Tibial artery (tissue), 4 donors: ENCODE data around the gene GFOD1.

Experiments
- DNase-seq, 2 donors: peaks; one replicate each; pipeline ENCODE4 v3.0.0-alpha.2; 2019
- H3K27ac ChIP-seq, 2 donors: fragments of 200-600 bp; sonication (generic) in 1 of 2; 1 replicate in 1 of 2; 2 replicates in 1 of 2; pipeline ENCODE4 v1.5.1; 2018 to 2019; ENCODE audit warnings: mild to moderate bottlenecking in 1 of 2
- H3K27me3 ChIP-seq, 2 donors: fragments of 200-600 bp; sonication (generic) in 1 of 2; one replicate each; pipeline versions ENCODE4 v1.5.1 to v1.6.0; 2016 to 2019
- H3K36me3 ChIP-seq, 3 donors: fragments of 200-600 bp; sonication (generic) in 2 of 3; one replicate each; pipeline ENCODE4 v1.5.1; 2016 to 2019; ENCODE audit warnings: mild to moderate bottlenecking in 2 of 3
- H3K4me1 ChIP-seq, 4 donors: fragments of 200-600 bp; sonication (generic) in 2 of 4; 1 replicate in 3 of 4; 2 replicates in 1 of 4; pipeline ENCODE4 v1.5.1; 2016 to 2019
- H3K4me3 ChIP-seq, 2 donors: fragments of 200-600 bp; sonication (generic) in 1 of 2; 1 replicate in 1 of 2; 2 replicates in 1 of 2; pipeline ENCODE4 v1.5.1; 2018 to 2019; ENCODE audit warnings: mild to moderate bottlenecking in 2 of 2
- H3K9me3 ChIP-seq, 3 donors: fragments of 200-600 bp; sonication (generic) in 1 of 3; one replicate each; pipeline ENCODE4 v1.5.1; 2016 to 2019
- intact Hi-C: fragments of 100-400 bp; cut with DNase I; formaldehyde crosslinking; loops from one replicate; pipeline ENCODE4 v1.15.0; 2023; ENCODE audit warnings: low total_unique reads
- TF ChIP-seq, protein P1 (sequence below), 2 experiments: fragments of 200-600 bp in 1 of 2; fragments of 450-650 bp in 1 of 2; IDR thresholded peaks; one replicate each; pipeline ENCODE4 v1.5.1; 2017 to 2019; ENCODE audit warnings: antibody characterized with exemption in 2 of 2, mild to moderate bottlenecking in 1 of 2, moderate library complexity in 1 of 2

The GFOD1 gene

DNA sequence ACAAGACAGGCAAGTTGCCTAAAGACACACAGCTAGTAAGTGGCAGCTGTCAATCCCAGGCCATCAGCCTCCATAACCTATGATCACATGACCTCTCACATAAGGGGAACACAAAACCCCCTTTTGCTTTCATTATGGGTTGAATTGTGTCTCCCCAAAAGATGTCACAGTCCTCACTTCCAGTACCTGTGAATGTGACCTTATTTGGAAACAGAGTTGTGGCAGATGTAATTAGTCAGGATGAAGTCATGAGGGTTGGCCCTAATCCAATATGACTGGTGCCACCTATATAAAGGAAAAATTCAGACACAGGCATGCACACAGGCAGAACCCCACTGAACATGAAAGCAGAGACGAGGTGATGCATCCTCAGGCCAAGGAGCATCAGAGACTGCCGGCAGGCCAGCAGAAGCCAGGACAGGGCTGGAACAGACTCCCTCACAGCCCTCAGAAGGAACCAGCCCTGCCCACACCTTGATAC is 33.6 kb downstream of the GFOD1 start:
- Histone ChIP-seq H3K36me3 (peaks cover 0 to 8% (median 0%) of the 10 kb centered on the region in 3 donors), H3K4me3 (no peak overlapping the region), H3K27me3 (no peaks in the 10 kb centered on the region), H3K27ac (peak overlapping the region; percentile 10 to 49), H3K9me3 (no peaks in the 10 kb centered on the region), H3K4me1 (peaks cover 0 to 91% (median 45%) of the 10 kb centered on the region in 4 donors)
- intact Hi-C loops = no loop called here
- TF ChIP-seq, protein P1, sequence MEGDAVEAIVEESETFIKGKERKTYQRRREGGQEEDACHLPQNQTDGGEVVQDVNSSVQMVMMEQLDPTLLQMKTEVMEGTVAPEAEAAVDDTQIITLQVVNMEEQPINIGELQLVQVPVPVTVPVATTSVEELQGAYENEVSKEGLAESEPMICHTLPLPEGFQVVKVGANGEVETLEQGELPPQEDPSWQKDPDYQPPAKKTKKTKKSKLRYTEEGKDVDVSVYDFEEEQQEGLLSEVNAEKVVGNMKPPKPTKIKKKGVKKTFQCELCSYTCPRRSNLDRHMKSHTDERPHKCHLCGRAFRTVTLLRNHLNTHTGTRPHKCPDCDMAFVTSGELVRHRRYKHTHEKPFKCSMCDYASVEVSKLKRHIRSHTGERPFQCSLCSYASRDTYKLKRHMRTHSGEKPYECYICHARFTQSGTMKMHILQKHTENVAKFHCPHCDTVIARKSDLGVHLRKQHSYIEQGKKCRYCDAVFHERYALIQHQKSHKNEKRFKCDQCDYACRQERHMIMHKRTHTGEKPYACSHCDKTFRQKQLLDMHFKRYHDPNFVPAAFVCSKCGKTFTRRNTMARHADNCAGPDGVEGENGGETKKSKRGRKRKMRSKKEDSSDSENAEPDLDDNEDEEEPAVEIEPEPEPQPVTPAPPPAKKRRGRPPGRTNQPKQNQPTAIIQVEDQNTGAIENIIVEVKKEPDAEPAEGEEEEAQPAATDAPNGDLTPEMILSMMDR (IDR thresholded peaks at IDR 0.05) = no peak
- DNase-seq = no peak

GRCh38 chr6:13453153-13453552 is 34.2 kb downstream of the GFOD1 start:
- TF ChIP-seq, protein P1 (IDR thresholded peaks at IDR 0.05) = no peak
- H3K4me3 ChIP-seq = no peak overlapping the region
- intact Hi-C loops = no loop called here
- peaks cover 0 to 95% (median 50%) of the 10 kb centered on the region in 4 donors for H3K4me1 ChIP-seq
- no peaks in the 10 kb centered on the region for H3K27me3 ChIP-seq
- H3K27ac ChIP-seq = no peak overlapping the region
- no peaks in the 10 kb centered on the region for H3K9me3 ChIP-seq
- peaks cover 0 to 8% (median 0%) of the 10 kb centered on the region in 3 donors for H3K36me3 ChIP-seq
- DNase-seq = no peak

DNA sequence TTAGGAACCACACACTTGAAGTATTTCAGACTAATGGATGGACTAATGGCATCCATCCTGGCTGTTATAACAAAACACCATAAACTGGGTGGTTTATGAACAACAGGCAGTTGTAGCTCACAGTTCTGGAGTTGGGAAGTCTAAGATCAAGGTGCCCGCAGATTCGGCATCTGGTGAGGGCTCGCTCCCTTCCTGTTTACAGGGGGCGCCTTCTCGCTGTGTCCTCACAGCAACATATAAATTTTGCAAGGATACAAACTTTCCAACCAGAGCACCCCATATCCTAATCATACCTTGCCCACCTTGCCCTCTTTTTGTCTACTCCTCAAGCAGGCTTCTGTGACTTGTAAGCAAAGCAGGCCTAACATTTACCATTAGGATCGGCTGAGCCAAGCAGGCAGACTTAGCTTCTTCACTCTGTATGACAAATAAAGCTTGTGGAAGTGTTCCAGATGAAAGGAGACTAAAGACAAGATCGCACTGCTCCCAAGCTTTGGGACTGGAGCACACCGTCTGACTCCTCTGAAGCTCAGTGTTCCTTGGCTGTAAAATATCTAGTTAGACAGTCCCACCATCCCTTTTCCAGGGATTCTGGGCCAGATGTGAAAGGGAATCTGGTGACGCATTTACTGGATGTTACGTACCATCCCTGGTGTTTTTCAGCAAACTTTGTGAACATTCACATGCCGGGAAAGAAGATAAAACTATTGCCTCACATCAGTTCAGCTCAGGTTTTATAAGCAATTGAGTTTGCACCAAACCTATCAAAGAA is 34.9 kb downstream of the GFOD1 start:
- H3K4me1 ChIP-seq = peaks cover 0 to 95% (median 55%) of the 10 kb centered on the region in 4 donors
- H3K27ac ChIP-seq = peak overlapping the region; percentile 71 to 89
- no peak overlapping the region for H3K4me3 ChIP-seq
- TF ChIP-seq, protein P1 (IDR thresholded peaks at IDR 0.05) = no peak
- intact Hi-C loops = no loop called here
- peaks cover 0 to 8% (median 0%) of the 10 kb centered on the region in 3 donors for H3K36me3 ChIP-seq
- H3K27me3 ChIP-seq = no peaks in the 10 kb centered on the region
- no peaks in the 10 kb centered on the region for H3K9me3 ChIP-seq
- no peak for DNase-seq

DNA sequence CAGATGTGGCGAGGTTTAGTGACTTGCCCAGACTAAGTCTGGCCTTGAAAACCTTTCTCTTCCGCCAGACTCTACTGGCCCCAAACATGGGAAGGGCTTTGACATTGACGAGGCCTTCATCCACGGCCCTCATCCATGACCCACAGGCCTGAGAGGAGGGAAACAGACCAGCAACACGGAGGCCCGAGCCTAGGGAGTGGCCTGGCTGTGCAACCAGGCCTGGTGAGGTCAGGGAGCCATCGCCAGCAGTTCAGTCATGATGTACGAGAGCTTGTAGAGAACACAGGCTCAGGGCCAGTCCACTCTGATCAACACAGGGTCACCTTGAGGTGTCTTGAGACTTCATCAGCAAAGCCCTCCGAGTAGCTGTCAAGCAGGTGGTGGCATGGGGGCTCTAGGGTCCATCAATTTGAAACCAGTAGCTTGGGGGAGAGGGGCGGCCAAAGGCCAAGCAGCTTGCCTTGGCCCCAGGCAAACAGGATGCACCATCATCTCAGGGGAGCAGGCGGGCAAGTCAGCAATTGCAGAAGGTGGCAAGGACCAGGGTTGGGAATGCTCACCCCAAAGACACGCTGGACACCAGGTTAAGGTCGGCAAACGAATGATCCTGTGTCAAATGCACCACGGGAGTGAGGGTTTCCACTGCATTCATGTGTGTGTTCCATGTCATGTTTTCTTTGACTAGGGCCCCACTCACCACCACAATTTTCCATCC is 36.1 kb downstream of the GFOD1 start:
- H3K36me3 ChIP-seq = peaks cover 0 to 8% (median 0%) of the 10 kb centered on the region in 3 donors
- no peaks in the 10 kb centered on the region for H3K9me3 ChIP-seq
- TF ChIP-seq, protein P1 (IDR thresholded peaks at IDR 0.05) = no peak
- peak overlapping the region; percentile 71 to 89 for H3K27ac ChIP-seq
- peaks cover 0 to 97% (median 60%) of the 10 kb centered on the region in 4 donors for H3K4me1 ChIP-seq
- H3K4me3 ChIP-seq = no peak overlapping the region
- intact Hi-C loops = no loop called here
- no peaks in the 10 kb centered on the region for H3K27me3 ChIP-seq
- DNase-seq = no peak

DNA sequence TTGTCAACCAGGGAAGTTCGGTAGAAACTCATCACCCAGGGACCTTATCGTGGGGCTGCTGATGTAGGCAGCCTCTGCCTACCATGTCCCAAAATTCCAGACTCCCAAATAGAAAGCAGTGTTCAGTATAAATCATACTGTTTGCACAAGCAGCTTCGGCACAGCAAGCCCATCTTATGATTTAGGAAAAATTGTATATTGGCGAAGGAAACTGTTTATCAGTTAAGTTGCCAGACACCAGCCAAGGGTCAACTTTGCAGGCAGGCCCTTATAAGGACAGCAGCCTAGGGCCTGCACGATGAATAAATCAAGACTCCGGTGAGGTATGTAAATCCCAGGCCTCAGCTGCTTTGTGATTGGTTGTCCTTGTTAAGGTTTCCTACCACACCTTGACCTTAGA is 36.8 kb downstream of the GFOD1 start:
- intact Hi-C loops = no loop called here
- H3K4me1 ChIP-seq = peaks cover 0 to 97% (median 65%) of the 10 kb centered on the region in 4 donors
- TF ChIP-seq, protein P1 (IDR thresholded peaks at IDR 0.05) = no peak
- no peak overlapping the region for H3K4me3 ChIP-seq
- no peak for DNase-seq
- no peaks in the 10 kb centered on the region for H3K27me3 ChIP-seq
- no peaks in the 10 kb centered on the region for H3K9me3 ChIP-seq
- H3K27ac ChIP-seq = peak overlapping the region; percentile 71 to 89
- H3K36me3 ChIP-seq = peaks cover 0 to 8% (median 0%) of the 10 kb centered on the region in 3 donors
